Mammary epithelial cell (primary cell): ENCODE data around the gene NCOA1.

Experiments
- EZH2 ChIP-seq: IDR thresholded peaks from 2 replicates; pipeline ENCODE4 v1.6.1; 2012; ENCODE audit warnings: low read length, inconsistent platforms, borderline replicate concordance
- TF ChIP-seq, protein P1 (sequence below), 2 donors: IDR thresholded peaks in 1 of 2; conservative IDR thresholded peaks in 1 of 2; 2 replicates each; pipeline ENCODE4 v1.5.1; 2011 to 2012; ENCODE audit warnings: inconsistent platforms in 2 of 2, low read length in 2 of 2, mild to moderate bottlenecking in 2 of 2, control low read depth in 1 of 2, low read depth in 1 of 2; ENCODE audit not compliant: insufficient read depth in 1 of 2; ENCODE audit errors: extremely low read depth in 1 of 2

- TF ChIP-seq, protein P1, sequence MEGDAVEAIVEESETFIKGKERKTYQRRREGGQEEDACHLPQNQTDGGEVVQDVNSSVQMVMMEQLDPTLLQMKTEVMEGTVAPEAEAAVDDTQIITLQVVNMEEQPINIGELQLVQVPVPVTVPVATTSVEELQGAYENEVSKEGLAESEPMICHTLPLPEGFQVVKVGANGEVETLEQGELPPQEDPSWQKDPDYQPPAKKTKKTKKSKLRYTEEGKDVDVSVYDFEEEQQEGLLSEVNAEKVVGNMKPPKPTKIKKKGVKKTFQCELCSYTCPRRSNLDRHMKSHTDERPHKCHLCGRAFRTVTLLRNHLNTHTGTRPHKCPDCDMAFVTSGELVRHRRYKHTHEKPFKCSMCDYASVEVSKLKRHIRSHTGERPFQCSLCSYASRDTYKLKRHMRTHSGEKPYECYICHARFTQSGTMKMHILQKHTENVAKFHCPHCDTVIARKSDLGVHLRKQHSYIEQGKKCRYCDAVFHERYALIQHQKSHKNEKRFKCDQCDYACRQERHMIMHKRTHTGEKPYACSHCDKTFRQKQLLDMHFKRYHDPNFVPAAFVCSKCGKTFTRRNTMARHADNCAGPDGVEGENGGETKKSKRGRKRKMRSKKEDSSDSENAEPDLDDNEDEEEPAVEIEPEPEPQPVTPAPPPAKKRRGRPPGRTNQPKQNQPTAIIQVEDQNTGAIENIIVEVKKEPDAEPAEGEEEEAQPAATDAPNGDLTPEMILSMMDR (conservative IDR thresholded peaks at IDR 0.05 in 1 of 2, IDR thresholded peaks at IDR 0.05 in 1 of 2; ENCODE audit: extremely low read depth in 1 of 2, insufficient read depth in 1 of 2, low read depth in 1 of 2, low read length in 2 of 2): no peak
- no peak for TF ChIP-seq EZH2
These were observed 160.1 kb downstream of the NCOA1 start for GRCh38 chr2:24650997-24651642.
